MG63 (cell line): Measurements from ENCODE around the gene CHFR. TPM values are rescaled to one million over a fixed set of nuclear protein-coding genes. Genes with fewer than 3 reads are reported as not detected.
"Not testable (repeated sequence)": the region's sequence is repeated elsewhere in the genome, so short reads cannot be mapped to it uniquely, and the experiment has no call there.

Experiments used
- DNase-seq: peaks from one replicate; pipeline ENCODE4 v3.0.0-alpha.2; 2020
- H3K27me3 ChIP-seq: fragments of 250-450 bp; sonication (Bioruptor Pico); 2 replicates; pipeline ENCODE4 v1.5.1; 2020; ENCODE audit warnings: mild to moderate bottlenecking, moderate library complexity
- H3K36me3 ChIP-seq: fragments of 250-450 bp; sonication (Bioruptor Pico); 2 replicates; pipeline ENCODE4 v1.5.1; 2020; ENCODE audit warnings: mild to moderate bottlenecking, moderate library complexity
- H3K4me3 ChIP-seq: fragments of 250-450 bp; sonication (Bioruptor Pico); 2 replicates; pipeline ENCODE4 v1.5.1; 2020; ENCODE audit warnings: mild to moderate bottlenecking, moderate library complexity
- H3K9me3 ChIP-seq: fragments of 250-450 bp; sonication (Bioruptor Pico); 2 replicates; pipeline ENCODE4 v1.5.1; 2020; ENCODE audit warnings: mild to moderate bottlenecking, moderate library complexity
- total RNA-seq: library from RNA; depleted of rRNA; stranded (reverse); fragments of >200 nt; shearing (Covaris generic); gene quantifications from 2 replicates; pipeline ENCODE4 v1.2.3, GENCODE V29; 2014; ENCODE audit warnings: low replicate concordance; rRNA removed

Gene CHFR
- total RNA-seq, 1 experiment from 2014 or later = 12.6 TPM

DNA sequence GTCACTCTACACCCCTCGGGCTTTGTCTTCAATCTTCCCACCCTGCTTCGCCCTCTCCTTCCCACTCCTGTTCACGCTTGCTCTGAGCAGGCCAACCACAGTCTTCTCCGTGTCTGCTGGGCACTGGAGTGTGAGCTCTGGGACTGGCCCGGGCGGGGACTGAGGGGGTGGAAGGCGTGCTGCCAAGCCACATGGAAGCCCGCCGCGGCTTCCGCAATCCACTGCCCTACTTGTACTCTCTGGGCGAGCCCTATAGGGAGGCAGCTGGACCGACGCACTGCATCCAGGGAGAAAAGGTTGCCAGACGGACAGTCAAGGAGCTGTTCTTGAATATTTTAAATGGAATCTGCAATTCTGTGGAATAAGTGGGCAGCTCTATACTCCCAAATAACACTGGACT, 83.5 kb downstream of the CHFR start:
- DNase-seq = no peak
- no peak overlapping the region for H3K4me3 ChIP-seq
- no peaks in the 10 kb centered on the region for H3K27me3 ChIP-seq
- H3K9me3 ChIP-seq = no peaks in the 10 kb centered on the region
- peaks cover 86% of the 10 kb centered on the region for H3K36me3 ChIP-seq

DNA sequence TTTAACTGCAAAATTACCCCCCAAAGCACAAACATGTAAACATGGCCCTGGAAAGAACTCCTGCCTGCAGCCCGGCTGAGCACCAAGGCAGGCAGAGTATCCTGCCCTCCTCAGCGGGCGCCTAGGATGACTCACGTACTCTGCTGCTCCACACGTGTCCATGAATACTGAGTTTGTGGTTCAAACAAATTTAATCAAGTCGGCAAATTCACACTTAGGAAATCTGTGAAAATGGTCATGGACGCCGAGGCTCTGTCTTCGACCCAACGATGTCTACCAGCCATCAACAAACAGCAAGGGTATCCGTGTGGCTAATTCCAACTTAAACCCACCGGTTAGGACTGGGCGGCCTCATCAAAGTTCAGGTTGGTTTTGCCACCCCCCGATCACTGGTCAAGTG, 84.3 kb downstream of the CHFR start:
- DNase-seq = no peak
- no peaks in the 10 kb centered on the region for H3K27me3 ChIP-seq
- peaks cover 81% of the 10 kb centered on the region for H3K36me3 ChIP-seq
- H3K9me3 ChIP-seq = no peaks in the 10 kb centered on the region
- no peak overlapping the region for H3K4me3 ChIP-seq

DNA sequence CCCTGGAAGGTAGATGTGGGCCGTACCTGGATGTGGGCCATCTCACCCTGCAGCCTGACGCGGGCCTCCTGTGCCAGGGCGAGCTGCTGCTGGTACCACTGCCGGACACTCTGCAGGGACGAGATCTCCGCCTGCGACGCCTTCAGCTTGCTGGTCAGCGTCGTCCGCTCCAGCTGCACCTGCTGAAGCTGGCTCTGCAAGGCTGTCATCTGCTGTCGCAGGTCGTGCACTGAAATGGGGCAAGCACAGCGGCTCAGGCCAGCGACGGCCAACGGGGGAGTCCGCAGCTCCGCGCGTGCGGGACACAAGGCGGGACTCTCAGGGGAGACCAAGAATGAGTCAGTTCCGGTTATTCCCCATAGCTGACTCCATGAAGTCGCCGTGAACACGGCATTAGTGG, 85.7 kb downstream of the CHFR start:
- DNase-seq = no peak
- no peaks in the 10 kb centered on the region for H3K9me3 ChIP-seq
- H3K27me3 ChIP-seq = no peaks in the 10 kb centered on the region
- H3K4me3 ChIP-seq = no peak overlapping the region
- peaks cover 81% of the 10 kb centered on the region for H3K36me3 ChIP-seq

DNA sequence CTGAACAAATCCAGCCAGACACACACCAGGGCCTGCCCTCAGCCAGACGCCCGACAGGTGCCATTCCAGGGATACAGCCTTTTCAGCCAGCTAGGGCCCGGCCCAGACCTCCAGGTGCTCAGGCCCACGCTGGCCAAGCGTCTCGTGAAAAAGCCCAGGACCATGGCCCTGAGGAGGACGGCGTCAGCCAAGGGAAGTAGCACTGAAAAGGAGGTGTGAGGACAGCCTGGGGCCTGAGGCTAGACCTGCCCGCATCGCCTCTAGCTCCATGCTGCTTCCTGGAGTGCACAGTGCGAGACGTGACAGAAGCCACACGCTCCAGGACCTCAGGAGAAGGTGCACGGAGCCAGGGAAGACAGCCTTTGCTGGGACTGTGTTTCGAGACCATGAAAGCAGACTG, 88.6 kb downstream of the CHFR start:
- no peaks in the 10 kb centered on the region for H3K9me3 ChIP-seq
- peaks cover 85% of the 10 kb centered on the region for H3K36me3 ChIP-seq
- no peak for DNase-seq
- H3K27me3 ChIP-seq = no peaks in the 10 kb centered on the region
- no peak overlapping the region for H3K4me3 ChIP-seq

DNA sequence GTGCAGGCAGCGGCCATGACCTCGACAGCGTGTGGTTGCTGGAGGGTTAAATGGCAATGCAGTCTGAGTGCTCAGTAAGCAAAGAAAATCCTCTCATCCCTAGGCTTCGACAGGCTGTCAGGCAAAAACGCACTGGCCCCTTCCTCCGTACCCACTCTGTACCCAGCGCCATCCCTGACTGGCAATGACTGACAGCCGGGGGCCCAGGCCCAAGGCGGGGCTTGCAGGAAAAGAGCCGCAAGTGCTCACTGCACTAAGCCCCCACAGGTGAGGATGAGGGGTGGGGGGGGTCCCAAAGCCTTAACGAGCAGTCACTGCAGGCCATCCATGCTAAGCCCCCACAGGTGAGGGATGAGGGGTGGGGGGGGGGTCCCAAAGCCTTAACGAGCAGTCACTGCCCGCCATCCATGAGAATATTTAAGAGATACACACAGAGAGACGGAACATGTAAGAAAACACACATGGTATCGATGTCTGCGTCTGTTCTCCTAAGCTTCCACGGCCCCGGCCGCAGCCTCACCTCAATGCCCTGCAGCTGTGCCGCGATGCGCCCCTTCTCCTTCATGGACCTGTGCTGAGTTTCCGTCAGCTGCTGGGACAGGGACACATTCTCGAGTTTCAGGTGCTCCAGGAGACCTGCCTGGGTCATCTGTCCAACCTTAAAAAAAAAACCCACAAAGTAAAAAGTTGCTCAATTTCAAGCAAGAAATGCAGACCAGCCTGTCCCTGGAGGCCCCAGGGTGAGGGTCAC, 89.4 kb downstream of the CHFR start:
- no peak for DNase-seq
- Histone ChIP-seq H3K4me3 (no peak overlapping the region), H3K9me3 (no peaks in the 10 kb centered on the region), H3K27me3 (no peaks in the 10 kb centered on the region), H3K36me3 (peaks cover 80% of the 10 kb centered on the region)

DNA sequence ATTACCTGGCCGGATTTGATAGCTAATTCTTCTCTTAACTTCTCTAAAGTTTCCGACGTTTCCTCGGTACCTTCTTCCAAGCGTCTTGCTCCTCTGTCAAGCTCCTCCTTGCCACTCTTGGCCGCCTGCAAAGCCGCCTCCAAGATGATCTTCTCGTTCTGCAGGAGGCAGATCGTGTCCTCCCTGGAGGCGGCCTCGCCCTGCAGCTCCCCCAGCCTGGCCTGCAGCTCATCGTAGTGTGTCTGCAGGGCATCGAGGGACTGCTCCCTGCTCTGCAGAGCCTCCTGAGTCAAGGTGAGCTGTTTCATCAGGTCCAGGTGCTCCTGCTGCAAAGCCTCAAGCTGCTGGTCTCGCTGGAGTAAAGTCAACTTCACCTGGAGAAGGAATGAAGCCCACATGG, 91.6 kb downstream of the CHFR start:
- no peaks in the 10 kb centered on the region for H3K27me3 ChIP-seq
- DNase-seq = no peak
- no peaks in the 10 kb centered on the region for H3K9me3 ChIP-seq
- no peak overlapping the region for H3K4me3 ChIP-seq
- H3K36me3 ChIP-seq = peaks cover 68% of the 10 kb centered on the region

DNA sequence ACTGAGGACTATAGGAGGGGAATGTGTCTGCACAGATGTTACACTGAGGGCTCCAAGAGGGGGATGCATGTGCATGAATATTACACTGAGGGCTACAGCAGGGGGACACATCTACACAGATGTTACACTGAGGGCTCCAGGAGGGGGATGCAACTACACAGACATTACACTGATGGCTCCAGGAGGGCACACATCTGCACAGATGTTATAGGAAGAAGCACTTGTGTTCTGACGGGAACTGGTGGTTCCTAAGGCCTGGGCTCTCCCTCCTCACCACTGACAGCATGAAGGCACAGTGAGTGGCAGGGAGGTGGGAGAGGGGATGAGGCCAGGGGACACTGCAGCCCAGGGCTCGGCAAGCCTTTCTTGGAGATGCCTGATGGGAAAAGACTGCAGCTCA, 95.5 kb downstream of the CHFR start:
- DNase-seq, H3K27me3 ChIP-seq, H3K4me3 ChIP-seq, H3K9me3 ChIP-seq: not testable (repeated sequence)
- H3K36me3 ChIP-seq = peaks cover 67% of the 10 kb centered on the region

DNA sequence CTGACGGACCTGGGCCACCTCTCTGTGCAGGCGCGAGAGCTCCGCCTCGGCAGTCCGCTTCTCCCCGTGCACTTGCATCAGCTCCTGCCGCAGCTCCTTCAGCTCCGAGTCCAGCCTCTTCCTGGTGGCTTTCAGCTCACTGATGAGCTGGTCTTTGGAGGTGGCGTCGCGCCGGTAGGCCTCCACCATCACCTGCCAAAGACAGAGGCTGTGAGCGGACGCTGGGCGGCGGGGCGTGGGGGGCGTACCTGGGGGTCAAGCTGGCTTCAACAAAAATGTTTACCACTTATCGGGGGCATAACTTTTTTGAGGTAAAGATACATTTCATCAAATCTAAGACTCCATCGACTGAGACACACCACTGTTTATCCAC, 98.3 kb downstream of the CHFR start:
- H3K4me3 ChIP-seq = no peak overlapping the region
- H3K36me3 ChIP-seq = peaks cover 67% of the 10 kb centered on the region
- no peak for DNase-seq

DNA sequence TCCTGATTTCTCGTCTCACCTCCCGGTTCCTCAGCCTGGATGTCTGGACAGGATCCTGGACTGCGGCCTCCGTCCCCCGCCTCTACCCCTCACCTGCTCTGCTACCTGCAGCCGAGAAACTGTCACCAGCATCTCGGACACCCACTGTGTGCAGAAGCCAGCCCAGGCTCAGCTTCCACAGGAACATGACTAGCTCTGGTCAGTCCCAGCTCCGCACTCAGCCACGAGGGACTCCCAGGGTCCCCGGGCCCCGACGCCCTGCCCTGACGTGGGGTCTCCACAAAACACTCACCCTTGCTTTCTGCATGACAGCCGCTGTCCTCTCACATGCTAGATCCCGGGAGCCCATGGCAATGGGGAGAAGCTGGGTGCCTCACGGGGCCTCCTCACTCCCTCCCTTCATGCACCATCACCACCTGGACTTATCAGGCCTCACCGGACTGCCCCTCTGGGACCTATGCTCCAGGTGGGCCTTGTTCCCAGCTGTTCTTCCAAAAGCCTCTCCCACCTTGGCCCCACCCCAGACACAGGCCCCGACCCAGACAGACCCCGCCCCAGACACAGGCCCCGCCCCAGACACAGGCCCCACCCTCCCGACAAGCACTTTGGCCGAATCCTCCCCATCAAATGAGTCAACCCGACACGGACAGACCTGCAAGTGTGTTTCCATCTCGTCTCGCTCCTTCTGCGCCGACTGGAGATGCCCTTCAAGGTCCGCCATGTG, 98.9 kb downstream of the CHFR start:
- no peak for DNase-seq
- Histone ChIP-seq H3K27me3 (no peaks in the 10 kb centered on the region), H3K4me3 (no peak overlapping the region), H3K9me3 (no peaks in the 10 kb centered on the region), H3K36me3 (peaks cover 67% of the 10 kb centered on the region)

More for the DNA sequence above, 98.3 kb downstream of the CHFR start:
- H3K27me3 ChIP-seq = no peaks in the 10 kb centered on the region
- H3K9me3 ChIP-seq = no peaks in the 10 kb centered on the region

DNA sequence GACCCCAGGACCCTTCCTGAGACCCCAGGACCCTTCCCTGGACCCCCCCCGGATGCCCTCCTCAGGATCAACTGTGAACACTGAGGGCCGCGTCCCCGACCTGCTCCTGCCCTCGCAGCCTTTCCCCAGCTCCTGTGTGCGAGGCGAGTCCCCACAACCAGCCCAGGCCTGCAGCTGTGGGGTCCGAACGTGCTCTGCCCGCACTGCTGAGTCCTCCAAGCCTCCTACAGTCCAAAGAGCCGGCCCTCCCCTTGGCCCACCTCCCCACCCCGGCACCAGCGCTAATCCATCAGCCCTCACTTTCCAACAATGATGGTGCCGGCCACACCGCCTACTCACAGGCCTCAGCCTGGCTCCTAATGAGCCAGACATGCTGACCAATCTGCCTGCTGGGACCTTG, 99.5 kb downstream of the CHFR start:
- H3K36me3 ChIP-seq = peaks cover 72% of the 10 kb centered on the region
- no peak for DNase-seq
- no peaks in the 10 kb centered on the region for H3K9me3 ChIP-seq

DNA sequence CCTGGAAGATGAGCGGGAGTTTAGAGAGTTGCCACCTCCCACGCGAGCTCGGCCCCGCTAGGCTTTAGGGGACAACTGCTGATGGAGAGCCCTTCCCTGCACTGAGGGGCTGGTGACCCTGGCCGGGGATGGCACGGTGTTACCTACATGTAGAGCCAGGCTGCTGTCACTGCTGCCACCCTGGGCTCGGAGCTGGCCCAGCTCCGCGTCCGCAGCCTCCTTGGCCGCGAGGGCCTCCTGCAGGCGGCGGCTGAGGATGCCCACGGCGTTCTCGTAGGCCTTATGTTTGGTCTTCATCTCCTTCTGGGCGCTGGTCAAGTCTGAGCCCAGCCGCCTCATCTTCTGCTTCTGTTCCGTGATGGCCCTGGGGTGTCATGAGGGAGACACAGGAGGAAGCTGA, 101.2 kb downstream of the CHFR start:
- Histone ChIP-seq H3K9me3 (no peaks in the 10 kb centered on the region), H3K36me3 (peaks cover 84% of the 10 kb centered on the region), H3K27me3 (no peaks in the 10 kb centered on the region), H3K4me3 (no peak overlapping the region)
- DNase-seq = no peak

More for the DNA sequence above, 99.5 kb downstream of the CHFR start:
- Histone ChIP-seq H3K4me3 (no peak overlapping the region), H3K27me3 (no peaks in the 10 kb centered on the region)

DNA sequence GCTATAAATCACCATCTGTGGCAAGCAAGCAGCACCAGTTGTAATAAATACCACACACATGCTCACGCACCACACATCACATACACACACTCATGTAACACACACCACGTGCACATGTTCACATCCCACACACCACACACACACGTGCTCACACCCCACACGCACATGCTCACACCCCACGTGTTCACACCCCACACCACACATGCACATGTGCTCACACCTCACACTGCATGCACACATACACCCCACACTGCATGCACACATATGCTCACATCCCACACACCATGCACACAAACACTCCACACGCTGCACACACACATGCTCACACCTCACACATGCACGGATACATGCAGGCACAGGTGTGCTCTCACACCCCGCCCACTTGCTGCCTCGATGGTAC, 102.8 kb downstream of the CHFR start:
- Histone ChIP-seq H3K4me3 (no peak overlapping the region), H3K9me3 (no peaks in the 10 kb centered on the region), H3K36me3 (peaks cover 82% of the 10 kb centered on the region), H3K27me3 (no peaks in the 10 kb centered on the region)
- DNase-seq = no peak

DNA sequence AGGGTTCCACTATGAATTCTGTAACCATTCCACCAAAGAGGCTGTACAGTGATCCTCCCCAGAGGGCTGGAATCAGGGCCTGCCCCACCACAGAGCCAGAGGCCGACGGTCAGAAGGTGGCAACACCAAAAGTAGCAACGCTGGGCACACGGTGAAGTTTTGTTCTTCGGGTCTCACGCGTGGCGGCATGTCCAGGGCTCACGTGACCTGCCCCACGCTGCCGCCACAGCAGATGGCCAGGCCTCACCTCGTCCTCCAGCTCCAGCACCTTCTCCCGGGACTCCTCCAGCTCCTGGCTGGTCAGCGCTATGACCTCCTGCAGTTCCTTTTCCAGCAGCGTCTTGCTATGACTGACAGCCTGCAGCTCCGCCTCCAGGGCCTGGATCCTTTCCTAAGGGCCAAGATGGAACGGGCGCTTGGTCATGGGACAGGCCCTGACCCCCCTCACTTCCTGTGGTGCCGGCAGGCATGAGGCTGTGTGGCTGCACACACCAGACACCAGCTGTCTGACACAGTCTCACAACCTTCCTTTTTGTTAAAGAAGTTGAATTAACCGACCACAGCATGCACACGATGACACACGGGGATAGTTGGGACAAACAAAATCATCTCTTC, 103.4 kb downstream of the CHFR start:
- no peak overlapping the region for H3K4me3 ChIP-seq
- DNase-seq = no peak
- H3K36me3 ChIP-seq = peaks cover 82% of the 10 kb centered on the region
- H3K9me3 ChIP-seq = no peaks in the 10 kb centered on the region
- no peaks in the 10 kb centered on the region for H3K27me3 ChIP-seq

Other genes starting within 250 kb of the CHFR start
- 18.8 and 47.9 TPM in 2 replicates for gene POLE, start 200.3 kb downstream of the CHFR start, total RNA-seq
- gene PXMP2, start 200.0 kb downstream of the CHFR start, total RNA-seq = 130 and 145 TPM in 2 replicates
- gene PGAM5, start 176.8 kb downstream of the CHFR start, total RNA-seq = 137 and 151 TPM in 2 replicates
- 63.0 and 75.7 TPM in 2 replicates for gene ANKLE2, start 125.8 kb downstream of the CHFR start, total RNA-seq
- 67.0 and 96.0 TPM in 2 replicates for gene GOLGA3, start 58.7 kb downstream of the CHFR start, total RNA-seq
- 3.9 and 6.0 TPM in 2 replicates for gene ZNF605, start 68.7 kb upstream of the CHFR start, total RNA-seq
- gene ZNF26, start 98.8 kb upstream of the CHFR start, total RNA-seq = 10.5 and 10.9 TPM in 2 replicates
- gene ZNF84, start 149.9 kb upstream of the CHFR start, total RNA-seq = 4.8 and 7.3 TPM in 2 replicates
- gene ZNF140, start 193.3 kb upstream of the CHFR start, total RNA-seq = 0.26 TPM in 1 of 2 replicates, not detected in the other
- gene ZNF891, start 242.7 kb upstream of the CHFR start, total RNA-seq = 0.10 TPM in 2 replicates
- 0.43 and 18.2 TPM in 2 replicates for gene ZNF10, start 243.0 kb upstream of the CHFR start, total RNA-seq